IMR-90 (cell line): ENCODE data around the gene GABRB1. TPM values are rescaled to one million over a fixed set of nuclear protein-coding genes. Genes with fewer than 3 reads are reported as not detected.

ENCODE experiments used
- ATAC-seq: fragments of 200-7000 bp; cut with Tn5 transposase; 2 replicates; pipeline ENCODE4 v1.9.1; 2020; ENCODE audit warnings: low read depth, mild to moderate bottlenecking, moderate library complexity
- BruUV-seq: library from RNA; stranded (reverse); fragments of 400-500 nt; replicated peaks from 2 replicates; lab custom pipeline; 2021; lab: Mats Ljungman, UMichigan
- CTCF ChIA-PET: fragments of 300-600 bp; formaldehyde crosslinking; extraction: SDS; loops from one replicate; lab custom pipeline; 2021; ENCODE audit warnings: antibody characterized with exemption; lab: Yijun Ruan, JAX
- POLR2A ChIA-PET: fragments of 300-600 bp; sonication (Branson Sonifier 250); formaldehyde crosslinking; loops from one replicate; lab custom pipeline; 2022; ENCODE audit warnings: antibody characterized with exemption; ENCODE audit not compliant: unreplicated experiment; lab: Charles Lee
- DNase-seq: peaks from one replicate; pipeline ENCODE4 v3.0.0; 2013
- H2AFZ ChIP-seq: replicated peaks from 2 replicates; pipeline ENCODE3; 2013; ENCODE audit warnings: low read length, mild to moderate bottlenecking; ENCODE audit not compliant: poor library complexity
- H2AK5ac ChIP-seq: 2 replicates; pipeline ENCODE4 v1.6.1; 2013; ENCODE audit warnings: low read depth, low read length, inconsistent platforms
- H2AK9ac ChIP-seq: replicated peaks from 2 replicates; pipeline ENCODE3; 2013; ENCODE audit warnings: mild to moderate bottlenecking, low read depth, low read length, moderate library complexity; ENCODE audit not compliant: poor library complexity
- H2BK120ac ChIP-seq: 2 replicates; pipeline ENCODE4 v1.6.1; 2013; ENCODE audit warnings: low read depth, low read length, inconsistent platforms
- H2BK15ac ChIP-seq: 3 replicates; pipeline ENCODE4 v1.6.1; 2013; ENCODE audit warnings: low read depth, low read length, inconsistent platforms
- H2BK20ac ChIP-seq: 2 replicates; pipeline ENCODE4 v1.6.1; 2013; ENCODE audit warnings: low read depth, mild to moderate bottlenecking, inconsistent platforms, low read length, moderate library complexity
- H2BK5ac ChIP-seq: 2 replicates; pipeline ENCODE4 v1.6.1; 2013; ENCODE audit warnings: mild to moderate bottlenecking, low read depth, low read length, inconsistent platforms; ENCODE audit not compliant: poor library complexity, severe bottlenecking
- H3K14ac ChIP-seq: replicated peaks from 2 replicates; pipeline ENCODE4 v1.6.1; 2013; ENCODE audit warnings: low read depth, low read length, inconsistent platforms
- H3K18ac ChIP-seq: 2 replicates; pipeline ENCODE4 v1.6.1; 2013; ENCODE audit warnings: low read depth, low read length, control low read depth
- H3K23ac ChIP-seq: 2 replicates; pipeline ENCODE4 v1.6.1; 2013; ENCODE audit warnings: low read depth, low read length, inconsistent platforms
- H3K27ac ChIP-seq: 2 replicates; pipeline ENCODE4 v1.5.1; 2013; ENCODE audit warnings: mild to moderate bottlenecking, control low read depth, low read length; ENCODE audit not compliant: insufficient read depth
- H3K27me3 ChIP-seq: 2 replicates; pipeline ENCODE4 v1.6.1; 2013; ENCODE audit warnings: low read length; ENCODE audit not compliant: control insufficient read depth, insufficient read depth
- H3K36me3 ChIP-seq: 2 replicates; pipeline ENCODE4 v1.6.1; 2013; ENCODE audit warnings: low read length, mixed read lengths; ENCODE audit not compliant: control insufficient read depth, insufficient read depth
- H3K4ac ChIP-seq: 2 replicates; pipeline ENCODE4 v1.6.1; 2013; ENCODE audit warnings: low read depth, low read length, inconsistent platforms
- H3K4me1 ChIP-seq: 2 replicates; pipeline ENCODE4 v1.6.1; 2013; ENCODE audit warnings: low read length, mixed read lengths; ENCODE audit not compliant: control insufficient read depth, insufficient read depth
- H3K4me2 ChIP-seq: 2 replicates; pipeline ENCODE4 v1.6.1; 2013; ENCODE audit warnings: low read depth, mild to moderate bottlenecking, control low read depth, low read length, moderate library complexity
- H3K4me3 ChIP-seq: 2 replicates; pipeline ENCODE4 v1.5.1; 2013; ENCODE audit warnings: low read depth, mild to moderate bottlenecking, control low read depth, low read length, moderate library complexity; ENCODE audit not compliant: insufficient read depth
- H3K56ac ChIP-seq: 2 replicates; pipeline ENCODE4 v1.6.1; 2013; ENCODE audit warnings: low read length, inconsistent platforms; ENCODE audit not compliant: insufficient read depth; ENCODE audit errors: extremely low read depth
- H3K79me1 ChIP-seq, 2 experiments: 2 replicates each; pipeline ENCODE4 v1.6.1; 2013; ENCODE audit warnings: low read length in 2 of 2, inconsistent platforms in 1 of 2, low read depth in 1 of 2
- H3K9ac ChIP-seq: 2 replicates; pipeline ENCODE4 v1.6.1; 2013; ENCODE audit warnings: low read depth, low read length, control low read depth
- H3K9me1 ChIP-seq: 2 replicates; pipeline ENCODE4 v1.6.1; 2013; ENCODE audit warnings: low read length, inconsistent platforms; ENCODE audit not compliant: insufficient read depth
- H3K9me3 ChIP-seq: 2 replicates; pipeline ENCODE4 v1.6.1; 2013; ENCODE audit warnings: low read length; ENCODE audit not compliant: control insufficient read depth, insufficient read depth
- H4K20me1 ChIP-seq: 2 replicates; pipeline ENCODE4 v1.6.1; 2013; ENCODE audit warnings: low read length, inconsistent platforms; ENCODE audit not compliant: insufficient read depth
- H4K5ac ChIP-seq: 2 replicates; pipeline ENCODE4 v1.6.1; 2013; ENCODE audit warnings: mild to moderate bottlenecking, low read depth, low read length, control low read depth
- H4K8ac ChIP-seq, 2 experiments: 2 replicates each; pipeline ENCODE4 v1.6.1; 2013; ENCODE audit warnings: low read depth in 2 of 2, low read length in 2 of 2, control low read depth in 1 of 2, inconsistent platforms in 1 of 2
- H4K91ac ChIP-seq: 2 replicates; pipeline ENCODE4 v1.6.1; 2013; ENCODE audit warnings: low read depth, low read length, inconsistent platforms; ENCODE audit not compliant: insufficient read depth
- MAFK ChIP-seq: IDR thresholded peaks from 2 replicates; pipeline ENCODE4 v1.6.1; 2012; ENCODE audit warnings: low read depth, low read length, improper control_type of control experiment
- MXI1 ChIP-seq: IDR thresholded peaks from 2 replicates; pipeline ENCODE4 v1.6.1; 2012; ENCODE audit warnings: low read depth, mild to moderate bottlenecking, low read length, moderate library complexity, borderline replicate concordance
- POLR2A ChIP-seq: IDR thresholded peaks from 2 replicates; pipeline ENCODE4 v1.6.1; 2012; ENCODE audit warnings: mild to moderate bottlenecking, low read depth, low read length
- SMC3 ChIP-seq: fragments of 150-350 bp; IDR thresholded peaks from 2 replicates; pipeline ENCODE4 v1.6.1; 2016; ENCODE audit warnings: low read depth, mild to moderate bottlenecking, antibody characterized with exemption, low read length, moderate library complexity
- dilution Hi-C: fragments of 300-500 bp; cut with HindIII; formaldehyde crosslinking; loops from one replicate; pipeline ENCODE4 v1.14.3; 2018; ENCODE audit warnings: low sequenced_read_pairs; ENCODE audit not compliant: unreplicated experiment
- in situ Hi-C: fragments of 300-500 bp; cut with MboI; formaldehyde crosslinking; loops from 3 replicates; pipeline ENCODE4 v1.14.3; 2019; ENCODE audit warnings: low sequenced_read_pairs, inconsistent platforms, mixed read lengths
- intact Hi-C: fragments of 100-400 bp; cut with micrococcal nuclease; formaldehyde crosslinking; loops from 2 replicates; pipeline ENCODE4 v1.10.0; 2022
- polyA plus RNA-seq, 3 experiments: library from polyadenylated mRNA; depleted of rRNA; stranded (reverse); fragments of >200 nt; gene quantifications; 2 replicates each; pipeline ENCODE4 v1.2.3, GENCODE V29; 2012; ENCODE audit warnings: low replicate concordance in 1 of 3
- total RNA-seq: library from RNA; depleted of rRNA; stranded (reverse); fragments of >200 nt; gene quantifications from 2 replicates; pipeline ENCODE4 v1.2.3, GENCODE V29; 2012

The GABRB1 gene
- total and polyA plus RNA-seq, 2 of the 4 experiments (the other 2 are of a cell fraction): 4.7 to 16.1 TPM

DNA sequence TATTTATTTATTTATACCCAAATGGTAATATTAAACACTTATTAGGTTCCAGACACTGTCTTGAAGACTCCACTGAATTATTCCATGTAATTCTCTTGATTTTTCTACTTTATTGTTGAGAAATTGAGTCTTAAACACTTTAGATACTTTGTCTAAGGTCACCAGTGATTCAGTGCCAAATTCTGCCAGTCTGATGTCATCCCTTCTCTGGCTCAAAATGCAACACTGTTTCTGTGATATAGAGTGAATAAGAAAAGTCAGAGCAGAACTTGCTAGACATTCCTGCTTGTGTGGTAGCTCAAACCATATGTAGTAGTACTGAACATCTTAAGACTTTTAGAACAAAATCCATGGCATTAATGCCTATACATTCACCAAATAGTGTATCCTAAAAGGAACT is 164.3 kb downstream of the GABRB1 start:
- H2BK20ac ChIP-seq: no peak overlapping the region
- no peak overlapping the region for H2AK9ac ChIP-seq
- no peak overlapping the region for H3K27ac ChIP-seq
- TF ChIP-seq SMC3 (no peak), MAFK (no peak), MXI1 (no peak), POLR2A (no peak)
- CTCF ChIA-PET: no interaction called here
- no peak overlapping the region for H3K23ac ChIP-seq
- DNase-seq (peak; percentile 26), ATAC-seq (peak; percentile 40; the same call in 1 of the 2 replicates)
- intact Hi-C loops (no loop called here), dilution Hi-C loops (no loop called here), in situ Hi-C loops (no loop called here)
- H3K79me1 ChIP-seq: no peaks in the 10 kb centered on the region
- H2AK5ac ChIP-seq: no peak overlapping the region
- H4K20me1 ChIP-seq: no peaks in the 10 kb centered on the region
- POLR2A ChIA-PET: no interaction called here
- no peaks in the 10 kb centered on the region for H3K4me1 ChIP-seq
- no peak overlapping the region for H3K4me2 ChIP-seq
- H3K4ac ChIP-seq: no peak overlapping the region
- no peak overlapping the region for H3K9ac ChIP-seq
- H3K4me3 ChIP-seq: no peak overlapping the region
- H2BK15ac ChIP-seq: no peak overlapping the region
- no peaks in the 10 kb centered on the region for H3K36me3 ChIP-seq
- BruUV-seq: no TSS peak
- no peak overlapping the region for H3K18ac ChIP-seq
- H2BK120ac ChIP-seq: no peak overlapping the region
- H3K27me3 ChIP-seq: no peaks in the 10 kb centered on the region
- no peak overlapping the region for H4K91ac ChIP-seq
- H4K5ac ChIP-seq: no peak overlapping the region
- no peak overlapping the region for H4K8ac ChIP-seq
- no peak overlapping the region for H2BK5ac ChIP-seq
- H3K9me3 ChIP-seq: no peaks in the 10 kb centered on the region
- no peak overlapping the region for H3K14ac ChIP-seq
- H3K56ac ChIP-seq: no peak overlapping the region
- no peaks in the 10 kb centered on the region for H3K9me1 ChIP-seq
- no peak overlapping the region for H2AFZ ChIP-seq
